Dedifferentiated amniotic fluid mesenchymal stem cell (primary cell): ENCODE data around the gene RNF145.
A peak's percentile ranks its signal among the peaks of the same experiment; 100 is the strongest.
"Not testable (repeated sequence)": the region's sequence is repeated elsewhere in the genome, so short reads cannot be mapped to it uniquely, and the experiment has no call there.

Experiments used
- DNase-seq: peaks from one replicate; pipeline ENCODE4 v3.0.0-alpha.2; 2016; ENCODE audit errors: extremely low spot score

The RNF145 gene

DNA sequence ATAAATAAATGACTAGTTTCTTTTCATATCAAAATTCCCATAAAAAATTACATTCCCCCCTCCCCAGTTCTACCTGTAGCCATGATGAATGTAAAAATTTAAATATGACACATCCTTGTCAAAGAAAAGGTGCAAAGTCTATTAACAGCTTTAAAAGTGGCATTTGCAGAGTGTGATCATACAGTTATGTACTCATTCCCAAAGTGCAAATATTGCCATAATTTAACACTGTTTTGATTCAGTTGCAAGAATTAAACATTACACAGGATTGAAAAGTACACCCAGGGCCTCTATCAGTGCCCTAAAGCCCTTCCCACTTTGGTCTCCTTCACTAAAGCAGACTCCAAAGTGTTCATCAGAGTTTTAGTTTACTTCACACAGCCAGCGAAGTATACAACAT is 51.8 kb downstream of the RNF145 start:
- DNase-seq: no peak

DNA sequence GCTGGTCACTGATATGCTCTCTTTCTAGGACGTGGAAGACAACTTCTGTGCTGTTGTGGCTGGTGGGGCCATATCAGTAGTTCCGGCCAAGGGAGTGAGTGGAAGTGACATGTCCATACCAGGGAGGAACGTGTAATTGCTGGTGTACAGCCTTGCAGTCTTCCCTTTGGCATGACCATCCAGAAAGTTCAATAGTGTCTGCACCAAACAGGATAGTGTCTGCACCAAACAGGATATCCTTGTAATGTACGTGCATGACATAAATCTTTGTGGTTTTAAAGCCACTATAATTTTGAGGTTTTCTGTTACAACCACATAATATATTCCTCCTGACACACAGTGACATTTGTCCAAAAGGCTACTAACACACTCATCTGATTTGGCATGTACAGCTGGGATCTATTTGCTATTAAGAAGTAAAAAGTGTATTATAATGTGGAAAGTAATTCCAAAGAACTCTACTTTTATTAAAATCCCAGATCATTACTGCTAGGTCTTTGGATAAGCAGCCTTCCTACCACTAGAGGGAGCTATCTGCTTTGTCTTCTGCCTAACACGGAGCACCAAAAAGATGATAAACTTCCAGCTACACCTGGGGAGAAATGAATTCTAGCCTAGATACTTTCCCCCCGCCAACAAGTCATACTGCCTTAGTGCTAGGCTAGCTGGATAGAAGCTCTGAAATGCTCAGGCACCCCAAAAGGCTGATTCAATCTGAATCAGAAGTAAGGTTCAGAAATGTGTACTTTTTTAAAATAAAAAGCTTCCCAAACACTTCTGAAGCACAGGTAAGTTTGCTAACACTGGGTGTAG is 52.7 kb downstream of the RNF145 start:
- peak; percentile 76 for DNase-seq

DNA sequence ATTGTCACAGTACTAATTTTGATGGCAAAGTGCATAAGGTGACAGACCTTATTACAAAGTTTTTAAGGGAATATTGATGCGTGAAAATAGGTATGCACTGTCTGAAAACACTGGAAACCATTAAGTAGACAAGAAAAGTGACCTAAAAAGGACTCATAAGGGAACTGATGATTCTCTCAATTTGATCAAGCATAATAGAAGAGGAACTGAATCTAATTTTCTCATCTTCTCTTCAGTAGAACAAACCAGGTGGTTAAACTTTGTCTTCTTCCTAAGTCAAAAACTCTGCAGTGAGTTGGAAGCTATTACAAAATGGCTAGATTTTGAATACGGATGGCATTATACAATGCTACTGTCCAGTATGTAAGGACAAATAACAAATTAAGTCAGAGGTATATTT is 53.4 kb downstream of the RNF145 start:
- DNase-seq: no peak

DNA sequence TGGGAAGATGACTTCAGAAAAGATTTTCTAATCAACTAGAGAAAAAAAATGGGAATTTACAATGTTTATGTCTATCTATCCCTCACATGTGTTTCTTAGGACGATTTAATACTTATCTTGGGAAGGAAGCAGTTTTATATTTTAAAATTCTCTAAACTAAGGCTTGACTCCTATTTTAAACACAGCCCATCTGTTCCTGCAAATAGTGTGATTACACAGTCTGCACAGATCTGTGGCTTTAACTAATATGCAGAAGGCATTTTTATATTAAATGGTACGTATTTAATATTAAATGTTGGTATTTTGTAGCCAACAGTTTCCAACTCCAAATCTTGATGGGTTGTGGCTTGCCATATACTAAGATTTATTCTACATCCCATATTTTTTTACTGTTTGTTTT is 56.5 kb downstream of the RNF145 start:
- DNase-seq: no peak

DNA sequence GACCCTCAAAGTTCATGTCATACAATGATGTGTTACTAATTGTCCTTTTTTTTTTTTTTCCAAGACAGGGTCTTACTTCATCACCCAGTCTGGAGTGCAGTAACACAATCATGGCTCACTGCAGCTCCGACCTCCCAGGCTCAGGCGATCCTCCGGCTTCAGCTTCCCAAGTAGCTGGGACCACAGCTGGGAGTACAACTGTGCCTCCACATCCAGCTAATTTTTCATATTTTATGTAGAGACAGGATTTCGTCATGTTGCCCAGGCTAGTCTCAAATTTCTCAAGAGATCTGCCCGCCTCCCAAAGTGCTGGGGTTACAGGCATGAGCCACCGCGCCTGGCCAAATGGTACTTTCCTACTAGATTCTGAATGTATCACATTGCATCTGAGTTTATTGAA is 60.3 kb downstream of the RNF145 start:
- DNase-seq: no peak

DNA sequence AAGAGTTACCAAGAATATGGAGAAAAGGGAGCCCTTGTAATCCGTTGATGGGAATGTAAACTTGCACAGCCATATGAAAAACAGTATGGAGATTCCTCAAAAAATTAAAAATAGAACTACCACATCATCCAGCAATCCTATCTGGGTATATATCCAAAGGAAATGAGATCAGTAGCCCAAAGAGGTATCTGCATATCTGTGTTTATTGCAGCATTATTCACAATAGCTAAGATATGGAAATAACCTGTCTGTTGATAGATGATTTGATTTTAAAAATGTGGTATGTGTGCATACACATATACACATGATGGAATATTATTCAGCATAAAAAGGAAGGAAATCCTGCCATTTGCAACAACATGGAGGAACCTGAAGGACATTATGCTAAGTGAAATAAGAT is 61.4 kb downstream of the RNF145 start:
- no peak for DNase-seq

DNA sequence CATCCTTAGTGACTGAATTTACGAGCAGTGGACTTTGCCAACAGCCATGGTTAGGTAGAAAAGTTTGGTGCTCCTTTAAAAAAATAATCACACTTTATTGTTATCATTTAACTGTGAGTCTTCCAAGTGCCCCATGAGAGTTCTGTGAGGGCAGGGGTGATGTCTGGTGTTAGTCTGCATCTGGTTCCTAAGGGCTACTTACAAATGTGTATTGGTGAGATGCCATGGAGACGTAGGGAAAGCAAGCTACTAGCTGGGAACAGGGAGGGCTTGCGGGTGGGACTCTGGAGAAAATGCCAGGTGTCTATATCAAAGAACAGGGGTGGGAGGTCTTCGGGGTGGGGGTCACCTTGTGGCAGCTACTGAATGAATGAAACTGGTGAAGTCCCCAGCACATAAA is 62.5 kb downstream of the RNF145 start:
- no peak for DNase-seq

DNA sequence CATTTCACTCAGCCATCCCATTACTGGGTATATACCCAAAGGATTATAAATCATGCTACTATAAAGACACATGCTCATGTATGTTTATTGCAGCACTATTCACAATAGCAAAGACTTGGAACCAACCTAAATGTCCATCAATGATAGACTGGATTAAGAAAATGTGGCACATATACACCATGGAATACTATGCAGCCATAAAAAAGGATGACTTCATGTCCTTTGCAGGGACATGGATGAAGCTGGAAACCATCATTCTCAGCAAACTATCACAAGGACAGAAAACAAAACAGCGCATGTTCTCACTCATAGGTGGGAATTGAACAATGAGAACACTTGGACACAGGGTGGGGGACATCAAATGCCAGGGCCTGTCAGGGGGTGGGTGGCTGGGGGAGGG is 64.2 kb downstream of the RNF145 start:
- not testable (repeated sequence) for DNase-seq

DNA sequence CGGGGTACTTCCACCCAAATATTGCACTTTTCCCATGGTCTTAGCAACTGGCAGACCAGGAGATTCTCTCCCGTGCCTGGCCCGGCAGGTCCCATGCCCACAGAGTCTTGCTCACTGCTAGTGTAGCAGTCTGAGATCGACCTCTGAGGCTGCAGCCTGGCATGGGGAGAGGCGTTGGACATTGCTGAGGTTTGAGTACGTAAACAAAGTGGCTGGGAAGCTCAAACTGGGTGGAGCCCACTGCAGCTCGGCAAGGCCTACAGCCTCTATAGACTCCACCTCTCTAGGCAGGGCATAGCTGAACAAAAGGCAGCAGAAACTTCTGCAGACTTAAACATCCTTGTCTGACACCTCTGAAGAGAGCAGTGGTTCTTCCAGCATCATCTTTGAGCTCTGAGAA is 69.6 kb downstream of the RNF145 start:
- no peak for DNase-seq

DNA sequence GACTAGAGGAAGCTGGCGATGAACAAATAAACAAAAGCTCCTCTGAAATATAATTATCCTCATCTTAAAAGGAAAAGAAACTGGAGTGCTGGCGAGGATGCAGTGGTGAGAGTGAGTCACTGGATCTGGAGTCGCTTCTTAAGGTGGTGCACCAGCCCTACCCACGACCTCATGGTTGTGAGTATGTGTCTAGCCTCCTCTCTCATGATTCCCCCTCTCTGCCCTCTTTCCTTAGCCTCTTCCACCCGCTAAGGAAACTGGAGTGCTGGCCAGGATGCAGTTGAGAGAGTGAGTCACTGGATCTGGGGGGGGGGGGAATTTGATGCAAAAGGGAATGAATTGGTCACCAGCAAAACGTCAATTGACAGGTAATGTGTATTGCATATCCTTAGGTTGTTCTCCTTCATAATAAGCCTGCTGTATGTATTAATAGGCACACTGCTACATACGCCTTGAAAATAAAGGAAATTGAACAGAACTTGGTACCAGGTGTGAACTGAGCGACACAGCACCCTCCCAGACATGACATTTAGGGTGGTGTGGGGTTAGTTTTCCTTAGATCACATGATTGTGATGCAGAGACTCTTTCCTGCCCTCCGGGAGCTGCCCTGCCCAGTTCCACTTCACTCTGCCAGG is 73.3 kb downstream of the RNF145 start:
- DNase-seq: peak; percentile 45

DNA sequence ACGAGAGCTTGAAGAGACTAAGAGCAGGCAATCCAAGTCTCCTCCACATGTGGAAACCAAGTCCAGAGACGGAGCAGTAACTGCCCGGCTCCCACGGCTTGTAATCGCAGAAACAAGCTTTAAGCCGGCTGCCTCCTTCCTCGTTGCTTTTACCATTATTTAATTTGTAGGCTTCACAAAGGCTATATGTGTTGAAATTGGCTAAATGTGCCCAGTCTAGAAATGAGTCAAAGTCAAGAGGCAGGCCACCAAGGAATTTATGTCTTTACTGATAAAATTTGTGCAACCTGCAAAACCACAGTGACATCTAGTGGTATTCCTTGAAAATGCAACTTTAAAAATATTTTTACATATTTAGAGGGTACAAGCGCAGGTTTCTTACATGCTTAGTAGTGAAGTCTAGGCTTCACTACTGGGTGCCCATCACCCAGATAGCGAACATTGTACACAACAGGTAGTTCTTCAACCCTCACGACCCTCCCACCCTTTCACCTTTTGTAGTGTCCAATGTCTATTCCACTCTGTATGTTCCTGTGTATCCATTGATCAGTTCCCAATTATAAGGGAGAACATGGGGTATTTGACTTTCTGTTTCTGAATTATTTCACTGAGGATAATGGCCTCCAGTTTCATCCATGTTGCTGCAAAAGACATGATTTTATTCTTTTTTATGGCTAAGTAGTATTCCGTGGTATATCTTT is 76.2 kb downstream of the RNF145 start:
- peak; percentile 83 for DNase-seq

DNA sequence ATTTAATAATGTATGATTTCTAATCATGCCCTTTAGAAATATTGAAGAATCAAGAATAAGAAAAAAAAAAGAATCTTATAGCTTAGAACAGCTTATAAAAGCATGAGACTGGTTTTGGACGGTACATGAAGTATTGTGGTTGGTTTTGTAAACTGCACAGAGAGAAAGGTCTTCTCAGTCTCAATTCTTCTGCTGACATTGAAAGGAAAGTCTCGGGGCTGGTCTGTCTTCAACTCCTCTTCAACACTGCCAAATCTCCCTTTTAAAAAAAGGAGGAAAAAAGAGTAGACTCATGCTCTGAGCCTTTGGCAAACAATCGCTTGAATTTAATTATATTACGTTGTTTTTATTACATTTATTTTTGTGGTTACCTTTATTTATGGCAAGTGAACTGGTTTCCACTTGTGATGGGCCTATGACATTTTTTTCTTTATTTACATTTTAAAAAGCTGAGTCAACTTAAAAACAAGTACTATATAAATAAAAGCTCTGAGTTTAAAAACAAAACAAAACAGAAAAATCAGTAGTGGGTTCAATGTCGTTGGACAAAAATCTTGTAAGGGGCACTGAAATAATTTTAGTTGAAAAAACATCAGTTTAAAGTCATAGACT is 76.8 kb downstream of the RNF145 start:
- no peak for DNase-seq

DNA sequence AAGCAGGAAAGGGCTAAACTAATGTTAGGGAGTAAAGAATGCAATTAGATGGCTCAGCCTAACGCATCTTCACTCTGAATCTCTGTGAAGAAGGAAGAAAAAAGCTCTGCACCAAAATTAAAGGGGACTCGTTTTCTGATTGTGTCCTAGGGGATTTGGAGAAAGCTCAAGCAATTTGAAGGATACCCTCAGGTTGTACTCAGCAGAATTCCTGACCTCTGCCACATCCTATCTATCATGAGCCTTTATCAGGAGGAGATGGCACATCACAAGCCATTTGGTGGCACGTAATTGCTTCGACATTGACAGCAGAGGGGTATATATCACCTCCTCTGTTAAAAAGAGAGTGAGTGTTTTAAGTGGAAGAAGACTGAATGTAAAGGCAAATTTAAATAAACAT is 77.4 kb downstream of the RNF145 start:
- DNase-seq: no peak

DNA sequence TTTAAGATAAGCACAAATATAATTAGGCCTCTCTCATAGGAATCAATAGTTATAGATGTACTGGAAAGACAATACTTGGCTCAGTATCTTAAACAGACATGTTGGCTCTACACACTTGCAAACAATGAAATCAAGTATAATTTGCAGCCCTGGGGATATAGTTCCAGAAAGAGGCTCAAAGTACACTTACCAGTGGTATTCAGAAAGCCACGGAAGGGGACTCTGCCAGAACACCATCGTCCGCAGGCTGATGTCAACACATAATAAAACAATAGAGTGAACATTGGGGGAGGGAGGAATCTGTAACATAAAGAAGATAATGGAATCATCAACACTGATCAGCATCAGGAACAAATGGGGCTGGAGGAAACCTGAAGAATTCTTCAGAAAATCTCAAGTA is 78.5 kb downstream of the RNF145 start:
- DNase-seq: no peak

DNA sequence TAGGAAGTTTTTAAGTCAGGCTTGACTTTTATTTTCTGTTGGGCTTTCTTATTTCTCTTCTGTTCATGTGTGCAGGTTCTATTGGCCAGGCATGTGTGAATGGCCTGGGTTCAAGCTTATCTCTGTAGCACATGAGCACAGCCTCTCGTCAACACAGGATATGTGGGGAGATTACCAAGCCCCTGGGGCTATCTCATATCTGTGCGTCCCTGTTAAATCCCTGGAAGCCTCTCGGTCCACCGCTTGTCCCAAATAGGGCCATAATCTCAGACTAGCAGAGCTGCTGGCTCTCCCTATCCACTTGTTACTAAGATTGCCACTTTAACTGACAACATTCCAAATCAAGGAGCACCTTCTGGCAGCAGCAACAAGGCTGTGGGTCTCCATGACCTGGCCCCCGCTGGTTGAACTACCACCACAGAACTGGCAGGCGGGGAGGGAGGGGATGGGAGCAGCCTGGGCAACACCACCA is 81.2 kb downstream of the RNF145 start:
- DNase-seq: no peak

DNA sequence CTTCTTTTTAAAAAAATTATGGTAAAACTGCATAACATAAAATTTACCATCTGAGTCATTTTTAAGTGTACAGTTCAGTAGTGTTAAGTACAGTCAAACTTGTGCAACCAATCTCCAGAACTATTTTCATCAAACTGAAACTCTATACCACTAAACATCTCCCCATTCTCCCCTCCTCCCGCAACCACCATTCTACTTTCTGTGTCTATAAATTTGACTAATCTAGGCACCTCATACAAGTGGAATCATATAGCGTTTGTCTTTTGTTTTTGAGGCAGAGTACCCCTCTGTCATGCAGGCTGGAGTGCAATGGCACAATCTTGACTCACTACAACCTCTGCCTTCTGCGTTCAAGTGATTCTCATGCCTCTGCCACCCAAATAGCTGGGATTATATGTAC is 85.7 kb downstream of the RNF145 start:
- DNase-seq: no peak

DNA sequence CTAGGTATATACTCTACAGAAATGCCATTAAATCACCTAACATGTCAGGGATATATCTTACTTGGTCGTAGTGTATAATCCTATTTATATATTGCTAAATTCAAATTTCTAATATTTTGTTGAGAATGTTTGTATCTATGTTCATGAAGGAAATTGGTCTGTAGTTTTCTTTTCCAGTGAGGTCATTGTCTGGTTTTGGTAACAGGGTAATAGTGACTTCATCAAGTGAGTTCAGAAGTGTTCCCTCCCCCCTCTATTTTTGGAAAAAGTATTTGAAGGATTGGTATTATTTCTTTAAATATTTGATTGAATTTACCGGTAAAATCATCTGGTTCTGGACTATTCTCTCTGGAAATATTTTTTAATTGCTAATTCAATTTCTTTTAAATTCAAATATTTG is 86.2 kb downstream of the RNF145 start:
- no peak for DNase-seq

DNA sequence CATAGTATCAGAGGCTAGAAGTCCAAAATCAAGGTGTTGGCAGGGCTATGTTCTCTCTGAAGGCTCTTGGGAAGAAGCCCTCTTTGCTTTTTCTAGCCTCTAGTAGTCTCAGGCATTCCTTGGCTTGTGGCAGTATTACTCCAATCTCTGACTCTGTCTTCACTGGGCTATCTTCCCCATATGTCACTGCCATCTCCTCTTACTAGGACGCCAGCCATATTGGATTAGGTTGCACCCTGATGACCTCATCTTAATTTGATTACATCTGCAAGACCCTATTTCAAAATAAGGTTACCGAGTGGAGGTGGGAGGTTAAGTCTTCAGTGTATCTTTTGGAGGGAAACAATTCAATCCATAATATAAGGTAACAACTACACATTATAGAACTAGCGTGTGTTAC is 88.3 kb downstream of the RNF145 start:
- no peak for DNase-seq

DNA sequence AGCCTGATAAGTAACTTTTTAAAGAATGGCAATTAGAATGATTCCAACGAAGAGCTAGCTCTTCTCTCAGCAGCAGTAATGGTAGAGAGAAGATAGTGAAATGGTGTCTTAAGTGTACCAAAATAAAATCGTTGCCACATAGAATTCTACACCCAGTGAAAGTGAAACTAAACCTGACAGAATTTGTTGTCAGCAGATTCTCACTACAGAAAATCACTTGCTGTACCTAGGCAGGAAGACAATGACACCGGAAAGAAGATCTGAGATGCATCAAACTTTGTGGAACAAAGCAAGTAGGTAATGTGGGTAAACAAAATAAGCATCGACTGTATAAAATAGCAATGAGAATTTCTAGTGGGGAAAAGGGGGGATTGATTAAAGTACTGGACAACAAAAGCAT is 88.9 kb downstream of the RNF145 start:
- DNase-seq: no peak

DNA sequence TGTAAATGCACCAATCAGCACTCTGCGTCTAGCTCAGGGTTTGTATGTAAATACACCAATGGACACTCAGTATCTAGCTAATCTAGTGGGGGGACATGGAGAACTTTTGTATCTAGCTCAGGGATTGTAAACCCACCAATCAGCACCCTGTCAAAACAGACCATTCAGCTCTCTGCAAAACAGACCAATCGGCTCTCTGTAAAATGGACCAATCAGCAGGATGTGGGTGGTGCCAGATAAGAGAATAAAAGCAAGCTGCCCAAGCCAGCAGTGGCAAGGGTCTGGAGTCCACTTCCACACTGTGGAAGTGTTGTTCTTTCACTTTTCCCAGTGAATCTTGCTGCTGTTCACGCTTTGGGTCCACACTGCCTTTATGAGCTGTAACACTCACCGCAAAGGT is 89.5 kb downstream of the RNF145 start:
- DNase-seq: not testable (repeated sequence)

DNA sequence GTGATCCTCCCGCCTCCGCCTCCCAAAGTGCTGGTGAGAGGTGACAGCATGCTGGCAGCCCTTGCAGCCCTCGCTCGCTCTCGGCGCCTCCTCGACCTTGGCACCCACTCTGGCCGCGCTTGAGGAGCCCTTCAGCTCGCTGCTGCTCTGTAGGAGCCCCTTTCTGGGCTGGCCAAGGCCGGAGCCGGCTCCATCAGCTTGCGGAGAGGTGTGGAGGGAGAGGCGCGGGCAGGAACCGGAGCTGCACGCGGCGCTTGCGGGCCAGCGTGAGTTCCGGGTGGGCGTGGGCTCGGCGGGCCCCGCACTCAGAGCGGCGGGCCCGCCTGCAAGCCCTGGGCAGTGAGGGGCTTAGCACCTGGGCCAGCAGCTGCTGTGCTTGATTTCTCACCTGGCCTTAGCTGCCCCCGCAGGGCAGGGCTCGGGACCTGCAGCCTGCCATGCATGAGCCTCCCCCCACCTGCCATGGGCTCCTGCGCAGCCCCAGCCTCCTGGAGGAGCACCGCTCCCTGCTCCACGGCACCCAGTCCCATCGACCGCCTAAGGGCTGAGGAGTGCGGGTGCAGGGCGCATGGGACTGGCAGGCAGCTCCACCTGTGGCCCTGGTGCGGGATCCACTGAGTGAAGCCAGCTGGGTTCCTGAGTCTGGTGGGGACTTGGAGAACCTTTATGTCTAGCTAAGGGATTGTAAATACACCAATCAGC is 90.2 kb downstream of the RNF145 start:
- DNase-seq: not testable (repeated sequence)

DNA sequence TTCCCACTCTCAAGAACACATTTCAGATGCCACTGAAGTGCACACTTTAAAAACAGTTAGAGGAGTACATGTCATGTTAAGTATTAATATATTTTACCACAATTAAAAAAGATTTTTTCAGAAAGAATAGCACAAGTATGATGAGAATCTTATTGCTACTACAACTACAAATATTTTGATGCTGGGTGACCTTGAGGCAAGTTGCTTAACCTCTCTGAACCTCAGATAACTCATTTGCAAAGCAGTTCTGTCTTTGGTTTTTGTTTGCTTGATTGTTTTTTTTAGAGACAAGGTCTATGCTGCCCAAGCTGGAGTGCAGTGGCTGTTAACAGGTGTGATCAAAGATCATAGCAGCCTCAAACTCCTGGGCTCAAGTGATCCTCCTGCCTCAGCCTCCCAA is 95.9 kb downstream of the RNF145 start:
- no peak for DNase-seq
